Neural cell (in vitro differentiated cells): ENCODE data around the gene GOSR1. TPM values are rescaled to one million over a fixed set of nuclear protein-coding genes. Genes with fewer than 3 reads are reported as not detected.
"Not testable (repeated sequence)": the region's sequence is repeated elsewhere in the genome, so short reads cannot be mapped to it uniquely, and the experiment has no call there.

Experiments used
- H2AFZ ChIP-seq: fragments of 200-600, 300-800 bp; sonication (generic), shearing (Covaris generic); 2 replicates; pipeline ENCODE4 v1.6.0; 2014; ENCODE audit warnings: low read depth, mild to moderate bottlenecking, antibody characterized with exemption, low read length, moderate library complexity
- H3F3A ChIP-seq: fragments of 200-600 bp; shearing (Covaris generic); 2 replicates; pipeline ENCODE4 v1.6.1; 2016; ENCODE audit warnings: mild to moderate bottlenecking, moderate library complexity, mixed read lengths, antibody characterized with exemption, low read length; ENCODE audit not compliant: insufficient read depth, poor library complexity, severe bottlenecking
- H3K27ac ChIP-seq: fragments of 200-600, 300-800 bp; sonication (generic), shearing (Covaris generic); 2 replicates; pipeline ENCODE4 v1.5.1; 2014; ENCODE audit warnings: mild to moderate bottlenecking, low read length, moderate library complexity
- H3K27me3 ChIP-seq: fragments of 300-800, 200-600 bp; sonication (generic), shearing (Covaris generic); 2 replicates; pipeline ENCODE4 v1.6.0; 2014; ENCODE audit warnings: mild to moderate bottlenecking, low read depth, low read length, moderate library complexity; ENCODE audit not compliant: insufficient read depth
- H3K36me3 ChIP-seq: fragments of 300-800, 200-600 bp; sonication (generic), shearing (Covaris generic); 2 replicates; pipeline ENCODE4 v1.5.1; 2014; ENCODE audit warnings: mild to moderate bottlenecking, antibody characterized with exemption, low read length, moderate library complexity; ENCODE audit not compliant: insufficient read depth
- H3K4me2 ChIP-seq: fragments of 300-800, 200-600 bp; sonication (generic), shearing (Covaris generic); 2 replicates; pipeline ENCODE4 v1.6.0; 2014; ENCODE audit warnings: mild to moderate bottlenecking, low read length
- H3K4me3 ChIP-seq: fragments of 300-800, 200-600 bp; sonication (generic), shearing (Covaris generic); 2 replicates; pipeline ENCODE4 v1.5.1; 2014; ENCODE audit warnings: mild to moderate bottlenecking, low read length, moderate library complexity
- H3K79me2 ChIP-seq: fragments of 200-600 bp; shearing (Covaris generic); replicated peaks from 2 replicates; pipeline ENCODE4 v1.6.0; 2014; ENCODE audit warnings: mild to moderate bottlenecking, low read length, moderate library complexity; ENCODE audit not compliant: insufficient read depth
- H3K9ac ChIP-seq: fragments of 300-800, 200-600 bp; sonication (generic), shearing (Covaris generic); 2 replicates; pipeline ENCODE4 v1.6.1; 2016; ENCODE audit warnings: mild to moderate bottlenecking, low read length, mixed read lengths
- H3K9me2 ChIP-seq: fragments of 200-600 bp; shearing (Covaris generic); 2 replicates; pipeline ENCODE4 v1.6.1; 2016; ENCODE audit warnings: mild to moderate bottlenecking, low read length, mixed read lengths; ENCODE audit not compliant: insufficient read depth
- H3K9me3 ChIP-seq: fragments of 200-600, 300-800 bp; sonication (generic), shearing (Covaris generic); 2 replicates; pipeline ENCODE4 v1.6.1; 2016; ENCODE audit warnings: mild to moderate bottlenecking, mixed run types, low read length, moderate library complexity, mixed read lengths
- H4K20me1 ChIP-seq: fragments of 200-600 bp; shearing (Covaris generic); 2 replicates; pipeline ENCODE4 v1.6.1; 2016; ENCODE audit warnings: mild to moderate bottlenecking, mixed run types; ENCODE audit not compliant: insufficient read depth
- CTCF ChIP-seq: fragments of 450-650 bp; IDR thresholded peaks from 2 replicates; pipeline ENCODE4 v1.5.1; 2014; ENCODE audit warnings: antibody characterized with exemption, mild to moderate bottlenecking, moderate library complexity; ENCODE audit not compliant: poor library complexity, severe bottlenecking
- EP300 ChIP-seq: fragments of 450-650 bp; conservative IDR thresholded peaks from 2 replicates; pipeline ENCODE4 v1.6.1; 2014; ENCODE audit warnings: antibody characterized with exemption, mild to moderate bottlenecking, moderate library complexity; ENCODE audit not compliant: poor library complexity, severe bottlenecking
- EZH2 ChIP-seq: fragments of 200-600, 300-800 bp; shearing (Covaris generic), sonication (generic); IDR thresholded peaks from 2 replicates; pipeline ENCODE4 v1.6.1; 2014; ENCODE audit warnings: antibody characterized with exemption, low read length, borderline replicate concordance, mild to moderate bottlenecking; ENCODE audit not compliant: insufficient read depth, poor library complexity, severe bottlenecking
- MXI1 ChIP-seq: fragments of 450-650 bp; conservative IDR thresholded peaks from 2 replicates; pipeline ENCODE4 v1.6.1; 2014; ENCODE audit warnings: antibody characterized with exemption, mild to moderate bottlenecking; ENCODE audit not compliant: poor library complexity, severe bottlenecking
- POLR2AphosphoS5 ChIP-seq: IDR thresholded peaks from 2 replicates; pipeline ENCODE4 v1.6.1; 2012
- RAD21 ChIP-seq: fragments of 450-650 bp; conservative IDR thresholded peaks from 2 replicates; pipeline ENCODE4 v1.6.1; 2014; ENCODE audit warnings: antibody characterized with exemption, mild to moderate bottlenecking, moderate library complexity
- REST ChIP-seq: IDR thresholded peaks from 2 replicates; pipeline ENCODE4 v1.6.1; 2012; ENCODE audit warnings: borderline replicate concordance
- SMC3 ChIP-seq: fragments of 450-650 bp; conservative IDR thresholded peaks from 2 replicates; pipeline ENCODE4 v1.6.1; 2014; ENCODE audit warnings: antibody characterized with exemption, mild to moderate bottlenecking, moderate library complexity; ENCODE audit not compliant: poor library complexity
- TAF1 ChIP-seq: IDR thresholded peaks from 2 replicates; pipeline ENCODE4 v1.6.1; 2012; ENCODE audit warnings: low read depth
- polyA plus RNA-seq: library from polyadenylated mRNA; depleted of rRNA; stranded (reverse); fragments of >200 nt; gene quantifications from 2 replicates; pipeline ENCODE4 v1.2.3, GENCODE V29; 2014

Gene GOSR1
- polyA plus RNA-seq, 1 donor from 2014 or later: 20.1 TPM

- no peaks in the 10 kb centered on the region for H3K27me3 ChIP-seq
- no peaks in the 10 kb centered on the region for H3K9me3 ChIP-seq
- TF ChIP-seq EZH2 (no peak), EP300 (no peak), POLR2AphosphoS5 (no peak), REST (no peak), CTCF (no peak), MXI1 (no peak), SMC3 (no peak), RAD21 (no peak), TAF1 (no peak)
- no peaks in the 10 kb centered on the region for H3F3A ChIP-seq
- H3K36me3 ChIP-seq: peaks cover 11% of the 10 kb centered on the region
- H3K4me2 ChIP-seq: no peak overlapping the region
- no peaks in the 10 kb centered on the region for H3K79me2 ChIP-seq
- no peak overlapping the region for H3K27ac ChIP-seq
- no peaks in the 10 kb centered on the region for H3K9me2 ChIP-seq
- H2AFZ ChIP-seq: no peak overlapping the region
- no peaks in the 10 kb centered on the region for H4K20me1 ChIP-seq
- no peak overlapping the region for H3K9ac ChIP-seq
- H3K4me3 ChIP-seq: no peak overlapping the region
These were observed 43.7 kb downstream of the GOSR1 start for GRCh38 chr17:30520882-30521281.

GRCh38 chr17:30521766-30522165, 44.6 kb downstream of the GOSR1 start:
- H3K4me3 ChIP-seq: no peak overlapping the region
- H4K20me1 ChIP-seq: no peaks in the 10 kb centered on the region
- H3K4me2 ChIP-seq: no peak overlapping the region
- H3K9ac ChIP-seq: no peak overlapping the region
- H2AFZ ChIP-seq: no peak overlapping the region
- no peaks in the 10 kb centered on the region for H3K27me3 ChIP-seq
- peaks cover 11% of the 10 kb centered on the region for H3K36me3 ChIP-seq
- no peak for TF ChIP-seq EP300
- no peak for TF ChIP-seq POLR2AphosphoS5
- TF ChIP-seq CTCF: no peak
- TF ChIP-seq TAF1: no peak
- no peak for TF ChIP-seq SMC3
- no peak for TF ChIP-seq EZH2
- no peak for TF ChIP-seq RAD21
- TF ChIP-seq MXI1: no peak
- no peak for TF ChIP-seq REST
- no peaks in the 10 kb centered on the region for H3F3A ChIP-seq
- no peaks in the 10 kb centered on the region for H3K9me3 ChIP-seq
- H3K9me2 ChIP-seq: no peaks in the 10 kb centered on the region
- H3K79me2 ChIP-seq: no peaks in the 10 kb centered on the region
- H3K27ac ChIP-seq: no peak overlapping the region

DNA sequence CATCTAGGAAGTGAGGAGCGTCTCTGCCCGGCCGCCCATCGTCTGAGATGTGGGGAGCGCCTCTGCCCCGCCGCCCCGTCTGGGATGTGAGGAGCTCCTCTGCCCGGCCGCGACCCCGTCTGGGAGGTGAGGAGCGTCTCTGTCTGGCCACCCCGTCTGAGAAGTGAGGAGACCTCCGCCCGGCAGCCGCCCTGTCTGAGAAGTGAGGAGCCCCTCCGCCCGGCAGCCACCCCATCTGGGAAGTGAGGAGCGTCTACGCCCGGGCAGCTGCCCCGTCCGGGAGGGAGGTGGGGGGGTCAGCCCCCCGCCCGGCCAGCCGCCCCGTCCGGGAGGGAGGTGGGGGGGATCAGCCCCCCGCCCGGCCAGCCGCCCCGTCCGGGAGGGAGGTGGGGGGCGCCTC, 46.0 kb downstream of the GOSR1 start:
- not testable (repeated sequence) for H3K79me2 ChIP-seq, H3K4me2 ChIP-seq, H3K9ac ChIP-seq, H3K9me3 ChIP-seq, H2AFZ ChIP-seq, H3K9me2 ChIP-seq, H3K4me3 ChIP-seq, H3K27me3 ChIP-seq, H3K27ac ChIP-seq, H4K20me1 ChIP-seq, H3F3A ChIP-seq
- peaks cover 11% of the 10 kb centered on the region for H3K36me3 ChIP-seq
